Measurements from ENCODE around the gene AURKAIP1.

- no peak for TF ChIP-seq CTCF (IDR thresholded peaks at IDR 0.05; ENCODE audit: low read depth, low read length)
- TF ChIP-seq EZH2phosphoT487 (IDR thresholded peaks at IDR 0.05; ENCODE audit: low read depth): no peak
Observed at GRCh38 chr1:1324524-1325287, 50.3 kb downstream of the AURKAIP1 start, which contains the start of the genes CPTP and INTS11.

Data from OCI-LY3 (cell line).